Epithelial cell of esophagus (primary cell): ENCODE results near the gene MAPK4.

Experiments
- DNase-seq: peaks from one replicate; pipeline ENCODE4 v3.0.0; 2010; ENCODE audit warnings: low read depth
- H3K4me3 ChIP-seq: 2 replicates; pipeline ENCODE4 v1.5.1; 2011; ENCODE audit warnings: mild to moderate bottlenecking, low read length, control low read depth
- CTCF ChIP-seq: IDR thresholded peaks from 2 replicates; pipeline ENCODE4 v1.5.1; 2011; ENCODE audit warnings: low read depth, mild to moderate bottlenecking, low read length, control low read depth, inconsistent platforms; ENCODE audit not compliant: insufficient read depth; ENCODE audit errors: missing control alignments

MAPK4 gene

GRCh38 chr18:50722311-50722710 lies 162.4 kb downstream of the MAPK4 start:
- no peak for DNase-seq
- no peak overlapping the region for H3K4me3 ChIP-seq
- TF ChIP-seq CTCF = no peak

DNA sequence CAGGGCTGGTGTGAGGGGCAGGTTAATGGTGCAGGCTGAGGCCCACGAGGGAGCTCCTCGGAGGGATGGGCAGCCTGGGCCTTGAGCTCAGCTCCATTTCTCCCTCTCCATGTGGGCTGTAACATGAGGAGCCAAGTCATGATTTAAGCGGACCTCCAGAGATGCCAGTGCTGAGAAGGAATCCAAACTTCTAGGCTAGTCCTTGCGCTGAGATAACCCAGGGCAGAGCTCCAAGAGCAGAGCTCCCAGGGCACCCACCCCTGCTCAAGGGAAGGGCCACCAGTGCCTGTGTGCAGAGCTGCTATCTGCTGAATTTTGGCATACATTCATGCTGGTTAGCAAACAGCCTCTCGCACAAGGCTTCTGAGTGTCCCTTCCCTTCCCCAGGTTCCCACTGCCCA lies 164.9 kb downstream of the MAPK4 start:
- TF ChIP-seq CTCF = no peak
- H3K4me3 ChIP-seq = no peak overlapping the region
- no peak for DNase-seq

DNA sequence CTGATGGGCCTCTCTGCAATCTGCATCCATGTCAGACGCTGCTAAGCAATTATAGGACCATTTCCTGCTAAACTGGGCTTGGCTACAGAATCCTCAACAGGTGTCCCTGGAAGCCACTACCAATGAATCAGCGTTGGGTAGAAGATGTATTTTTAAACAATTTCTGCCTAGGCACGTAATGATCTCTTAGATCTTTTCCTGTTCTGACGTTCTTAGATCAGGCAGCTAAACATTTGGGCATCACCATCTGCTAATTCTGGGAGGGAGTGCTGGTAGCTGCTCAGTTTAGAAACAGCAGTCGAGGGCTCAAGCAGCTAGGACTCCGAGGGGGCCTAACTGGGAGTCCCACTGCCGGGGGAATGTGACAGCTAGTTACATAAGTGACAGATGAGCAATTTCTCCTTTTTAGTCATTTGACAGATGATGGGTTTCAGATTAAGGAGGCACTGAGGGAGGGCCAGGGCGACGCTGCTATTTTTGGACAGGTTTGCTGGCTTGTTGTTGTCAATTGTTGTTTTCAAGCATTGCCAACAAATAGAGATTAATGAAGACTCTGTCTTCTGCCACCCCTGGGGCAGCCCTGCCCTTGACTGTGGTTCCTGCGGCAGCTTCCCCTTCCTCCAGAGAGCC lies 167.2 kb downstream of the MAPK4 start:
- DNase-seq = no peak
- no peak overlapping the region for H3K4me3 ChIP-seq
- no peak for TF ChIP-seq CTCF

DNA sequence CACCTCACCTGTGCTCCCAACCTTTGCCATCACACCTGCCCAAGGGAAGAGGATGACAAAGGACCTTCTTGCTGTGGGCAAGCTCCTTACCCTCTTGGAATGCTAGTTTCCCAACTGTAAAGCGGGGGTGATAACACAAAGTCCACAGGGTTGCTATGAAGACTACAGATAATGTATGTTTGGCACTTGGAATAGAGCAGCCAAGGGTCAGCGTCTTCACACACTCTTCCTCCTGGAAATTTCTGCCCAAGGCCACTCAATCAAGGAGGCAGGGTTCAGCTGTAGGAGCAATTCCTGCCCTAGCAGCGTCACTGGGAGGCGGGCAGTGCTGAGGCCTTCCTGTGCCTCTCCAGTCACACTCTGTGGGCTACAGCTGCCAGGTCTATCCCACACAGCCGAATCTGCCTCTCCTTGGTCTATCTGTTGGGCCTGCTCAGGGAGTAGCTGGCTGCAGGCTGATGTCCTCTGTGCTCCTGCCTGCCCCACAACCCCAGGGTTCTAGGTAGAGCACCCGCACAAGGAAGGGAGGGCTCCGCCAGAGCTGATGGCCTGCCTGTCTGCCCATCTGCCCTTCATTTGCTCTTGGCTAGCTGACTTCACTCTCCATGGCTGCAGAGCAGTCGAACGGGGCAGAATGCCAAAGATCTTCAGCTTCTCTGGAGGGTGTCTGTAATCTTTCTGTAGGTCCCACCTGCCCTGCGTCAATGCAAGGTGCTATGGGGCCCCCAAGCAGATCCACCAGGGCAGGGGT lies 168.0 kb downstream of the MAPK4 start:
- TF ChIP-seq CTCF = no peak
- H3K4me3 ChIP-seq = no peak overlapping the region
- DNase-seq = no peak

DNA sequence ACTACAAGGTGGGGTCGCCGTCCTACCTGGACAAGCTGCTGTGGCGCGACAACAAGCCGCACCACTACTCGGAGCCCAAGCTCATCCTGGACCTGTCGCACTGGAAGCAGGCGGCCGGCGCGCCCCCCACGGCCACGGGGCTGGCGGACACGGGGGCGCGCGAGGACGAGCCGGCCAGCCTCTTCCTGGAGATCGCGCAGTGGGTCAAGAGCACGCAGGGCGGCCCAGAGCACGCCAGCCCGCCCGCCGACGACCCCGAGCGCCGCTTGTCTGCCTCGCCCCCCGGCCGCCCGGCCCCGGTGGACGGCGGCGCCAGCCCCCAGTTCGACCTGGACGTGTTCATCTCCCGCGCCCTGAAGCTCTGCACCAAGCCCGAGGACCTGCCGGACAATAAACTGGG lies 169.5 kb downstream of the MAPK4 start:
- DNase-seq = no peak
- no peak for TF ChIP-seq CTCF
- no peak overlapping the region for H3K4me3 ChIP-seq

DNA sequence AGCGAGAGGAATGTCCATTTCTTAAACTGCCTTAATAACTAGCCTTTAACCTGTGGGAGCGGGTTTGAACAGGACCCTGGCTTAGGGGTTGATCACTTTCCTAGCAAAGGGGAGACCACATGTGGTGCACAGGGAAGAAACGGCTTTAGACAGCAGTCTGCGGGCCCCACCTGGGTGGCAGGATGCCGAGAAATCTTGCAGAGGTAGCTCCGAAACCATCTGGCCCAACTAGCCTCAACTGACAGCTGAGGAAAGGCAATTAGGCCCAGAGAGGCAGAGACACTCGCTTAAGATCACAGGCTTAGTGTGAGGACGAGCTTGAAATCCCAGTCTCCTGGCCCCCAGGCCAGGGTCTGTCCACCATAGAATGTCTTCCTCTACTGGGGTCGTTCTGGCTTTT lies 170.1 kb downstream of the MAPK4 start:
- no peak overlapping the region for H3K4me3 ChIP-seq
- DNase-seq = no peak
- no peak for TF ChIP-seq CTCF

DNA sequence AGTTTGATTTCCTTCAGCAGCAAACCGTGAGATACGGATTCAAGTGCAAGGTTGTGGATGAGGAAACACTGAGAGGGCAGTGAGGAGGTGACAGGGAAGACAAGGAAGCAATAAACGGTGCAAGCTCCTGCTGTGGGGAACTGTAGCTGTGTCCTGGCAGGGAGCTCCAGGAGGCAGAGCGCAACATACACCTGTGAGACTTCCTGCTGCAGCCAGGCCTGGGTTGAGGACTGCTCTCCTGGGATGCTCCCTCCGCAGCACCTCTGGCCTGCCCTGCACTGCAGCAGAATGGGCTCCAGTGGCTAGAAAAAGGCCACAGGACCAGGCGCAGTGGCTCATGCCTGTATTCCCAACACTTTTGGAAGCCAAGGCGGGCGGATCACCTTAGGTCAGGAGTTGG lies 174.5 kb downstream of the MAPK4 start:
- TF ChIP-seq CTCF = no peak
- DNase-seq = no peak
- H3K4me3 ChIP-seq = no peak overlapping the region
